Activated naive CD4-positive, alpha-beta T cell treated with anti-CD3 and anti-CD28 coated beads, Interleukin-2, amount 50 U/mL, for 24 hours (primary cell): Measurements from ENCODE around the gene CLEC2L.
"Not testable (repeated sequence)": the region's sequence is repeated elsewhere in the genome, so short reads cannot be mapped to it uniquely, and the experiment has no call there.

ENCODE experiments used
- H3K27ac Mint-ChIP-seq: one replicate; pipeline ENCODE4 v1.8.0; 2021; ENCODE audit warnings: mild to moderate bottlenecking, mixed read lengths
- H3K27me3 Mint-ChIP-seq: one replicate; pipeline ENCODE4 v1.8.0; 2021; ENCODE audit warnings: mixed read lengths
- H3K36me3 Mint-ChIP-seq: one replicate; pipeline ENCODE4 v1.8.0; 2021; ENCODE audit warnings: mixed read lengths
- H3K4me1 Mint-ChIP-seq: one replicate; pipeline ENCODE4 v1.8.0; 2021; ENCODE audit warnings: mixed read lengths
- H3K4me3 Mint-ChIP-seq: one replicate; pipeline ENCODE4 v1.8.0; 2021; ENCODE audit warnings: mild to moderate bottlenecking, mixed read lengths
- H3K9me3 Mint-ChIP-seq: one replicate; pipeline ENCODE4 v1.8.0; 2021; ENCODE audit warnings: mixed read lengths

The CLEC2L gene

DNA sequence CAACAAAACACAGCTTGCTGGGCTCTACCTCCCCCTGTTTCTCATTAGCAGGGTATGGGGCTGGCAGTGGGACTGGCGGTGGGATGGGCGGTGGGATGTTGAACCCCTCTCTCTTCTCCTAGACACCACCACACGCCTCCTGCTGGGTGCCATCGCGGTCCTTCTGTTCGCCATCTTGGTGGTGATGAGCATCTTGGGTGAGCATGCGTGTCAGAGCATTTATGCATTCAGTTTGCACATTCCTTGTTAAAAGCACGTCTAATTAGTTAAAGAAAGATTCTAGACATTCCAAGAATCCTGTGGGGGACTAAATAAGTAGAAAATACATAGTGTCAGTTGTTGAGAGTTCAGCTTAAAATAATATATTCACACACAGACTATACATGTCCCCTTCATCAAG, 12.7 kb downstream of the CLEC2L start:
- Mint-ChIP-seq H3K27ac (no peak overlapping the region), H3K27me3 (no peaks in the 10 kb centered on the region), H3K4me1 (no peaks in the 10 kb centered on the region), H3K9me3 (no peaks in the 10 kb centered on the region), H3K4me3 (no peak overlapping the region), H3K36me3 (no peaks in the 10 kb centered on the region)

- Mint-ChIP-seq H3K36me3 (no peaks in the 10 kb centered on the region), H3K4me1 (no peaks in the 10 kb centered on the region), H3K9me3 (no peaks in the 10 kb centered on the region), H3K27me3 (no peaks in the 10 kb centered on the region), H3K27ac (no peak overlapping the region), H3K4me3 (no peak overlapping the region)
Measured at GRCh38 chr7:139538881-139539635, 15.6 kb downstream of the CLEC2L start.

DNA sequence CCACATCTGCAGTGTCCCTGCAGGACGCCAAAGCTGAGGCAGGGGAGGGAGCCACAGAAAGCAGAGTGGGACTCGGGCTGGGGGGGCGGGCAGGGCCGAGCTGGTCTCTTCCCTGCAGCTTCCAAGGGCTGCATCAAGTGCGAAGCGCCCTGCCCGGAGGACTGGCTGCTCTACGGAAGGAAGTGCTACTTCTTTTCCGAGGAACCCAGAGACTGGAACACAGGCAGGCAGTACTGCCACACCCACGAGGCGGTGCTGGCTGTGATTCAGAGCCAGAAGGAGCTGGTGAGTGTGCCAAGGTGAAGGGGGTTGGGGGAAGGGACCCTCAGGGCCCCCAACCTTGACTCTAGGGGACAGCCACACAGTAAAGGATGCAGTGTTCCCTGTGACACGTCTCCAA, 16.7 kb downstream of the CLEC2L start:
- Mint-ChIP-seq H3K4me3 (no peak overlapping the region), H3K27me3 (no peaks in the 10 kb centered on the region), H3K36me3 (no peaks in the 10 kb centered on the region), H3K4me1 (no peaks in the 10 kb centered on the region), H3K9me3 (no peaks in the 10 kb centered on the region), H3K27ac (no peak overlapping the region)

DNA sequence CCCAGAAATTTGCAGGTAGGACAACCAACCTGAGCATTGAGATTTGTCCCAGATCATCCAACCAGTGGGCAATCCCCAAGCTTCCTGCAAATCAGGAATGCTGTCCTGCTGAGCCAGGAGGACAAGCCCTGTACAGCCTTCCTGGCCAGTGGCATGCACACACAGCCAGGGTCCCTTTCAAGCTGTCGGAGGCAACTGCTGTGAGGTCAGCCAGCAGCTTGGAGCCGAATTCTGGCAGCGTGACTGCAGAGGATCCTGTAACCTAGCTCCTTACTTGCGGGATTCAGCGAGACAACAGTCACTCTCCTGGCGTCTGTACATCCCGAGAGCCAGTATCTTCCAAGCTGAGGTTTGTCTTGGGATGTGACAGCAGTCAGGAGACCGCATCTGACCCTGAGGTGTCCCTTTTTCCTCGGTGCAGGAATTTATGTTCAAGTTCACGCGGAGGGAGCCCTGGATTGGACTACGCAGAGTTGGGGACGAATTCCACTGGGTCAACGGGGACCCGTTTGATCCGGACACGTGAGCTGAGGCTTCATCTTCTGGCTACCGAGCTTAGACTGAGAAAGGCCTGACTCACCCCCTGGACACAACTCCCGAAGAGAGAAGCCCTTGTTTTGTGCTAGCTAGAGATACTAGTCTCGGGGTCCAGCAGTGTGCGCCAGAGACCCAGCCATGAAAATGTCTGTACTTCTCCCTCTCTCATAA, 18.3 kb downstream of the CLEC2L start:
- Mint-ChIP-seq H3K27ac (no peak overlapping the region), H3K9me3 (no peaks in the 10 kb centered on the region), H3K4me3 (no peak overlapping the region), H3K4me1 (no peaks in the 10 kb centered on the region), H3K27me3 (no peaks in the 10 kb centered on the region), H3K36me3 (no peaks in the 10 kb centered on the region)

DNA sequence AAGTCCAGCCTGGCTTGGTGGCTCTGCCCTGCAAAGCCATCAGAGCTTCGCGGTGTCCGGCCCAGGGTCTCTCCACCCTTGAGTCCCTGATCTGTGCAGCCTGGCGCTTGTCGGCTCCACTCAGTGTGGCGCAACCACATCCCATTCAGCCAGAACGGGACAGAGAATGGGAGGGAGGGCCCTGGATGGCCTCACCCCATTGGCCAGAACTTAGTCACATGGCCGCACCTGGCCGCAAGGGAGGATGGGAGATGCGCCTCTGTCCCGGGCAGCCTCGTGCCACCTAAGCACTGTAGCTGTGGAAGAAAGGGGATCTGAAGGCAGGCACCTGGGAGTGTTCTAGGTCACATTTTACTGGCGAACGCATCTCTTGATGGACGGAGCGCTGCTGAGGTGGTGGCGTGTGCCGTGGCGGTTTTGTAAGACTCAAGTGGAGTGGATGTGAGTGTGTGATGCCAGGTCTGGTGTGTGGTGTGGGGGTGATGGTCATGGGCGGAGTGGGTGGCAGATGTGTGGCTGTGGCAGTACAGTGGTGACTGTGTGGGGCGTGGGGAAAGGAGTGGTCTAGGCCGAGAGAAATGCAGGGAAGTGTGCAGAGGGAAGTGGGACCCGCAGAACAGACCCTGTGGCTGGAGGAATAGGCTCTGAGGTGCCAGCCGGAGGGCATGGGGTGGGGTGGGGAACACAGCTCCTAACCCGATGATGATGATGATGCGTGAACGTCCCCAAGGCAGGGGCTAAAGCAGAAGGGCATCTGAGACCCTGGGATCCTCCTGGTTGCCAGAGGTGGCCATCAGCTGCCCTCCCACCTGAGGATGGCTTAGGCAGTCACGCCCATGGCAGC, 19.0 kb downstream of the CLEC2L start:
- Mint-ChIP-seq H3K9me3 (no peaks in the 10 kb centered on the region), H3K27me3 (no peaks in the 10 kb centered on the region), H3K27ac (no peak overlapping the region), H3K36me3 (no peaks in the 10 kb centered on the region), H3K4me3 (no peak overlapping the region), H3K4me1 (no peaks in the 10 kb centered on the region)

- Mint-ChIP-seq H3K27ac (no peak overlapping the region), H3K4me3 (no peak overlapping the region), H3K36me3 (no peaks in the 10 kb centered on the region), H3K27me3 (no peaks in the 10 kb centered on the region), H3K4me1 (no peaks in the 10 kb centered on the region), H3K9me3 (no peaks in the 10 kb centered on the region)
Measured at GRCh38 chr7:139543801-139544603, 20.5 kb downstream of the CLEC2L start.

GRCh38 chr7:139544645-139545044, 21.2 kb downstream of the CLEC2L start:
- H3K27ac Mint-ChIP-seq: no peak overlapping the region
- H3K27me3 Mint-ChIP-seq: no peaks in the 10 kb centered on the region
- no peaks in the 10 kb centered on the region for H3K4me1 Mint-ChIP-seq
- no peaks in the 10 kb centered on the region for H3K9me3 Mint-ChIP-seq
- H3K36me3 Mint-ChIP-seq: no peaks in the 10 kb centered on the region
- no peak overlapping the region for H3K4me3 Mint-ChIP-seq

GRCh38 chr7:139548302-139549028, 25.0 kb downstream of the CLEC2L start:
- no peaks in the 10 kb centered on the region for H3K4me1 Mint-ChIP-seq
- H3K36me3 Mint-ChIP-seq: no peaks in the 10 kb centered on the region
- no peak overlapping the region for H3K27ac Mint-ChIP-seq
- no peaks in the 10 kb centered on the region for H3K27me3 Mint-ChIP-seq
- H3K4me3 Mint-ChIP-seq: no peak overlapping the region
- H3K9me3 Mint-ChIP-seq: no peaks in the 10 kb centered on the region

DNA sequence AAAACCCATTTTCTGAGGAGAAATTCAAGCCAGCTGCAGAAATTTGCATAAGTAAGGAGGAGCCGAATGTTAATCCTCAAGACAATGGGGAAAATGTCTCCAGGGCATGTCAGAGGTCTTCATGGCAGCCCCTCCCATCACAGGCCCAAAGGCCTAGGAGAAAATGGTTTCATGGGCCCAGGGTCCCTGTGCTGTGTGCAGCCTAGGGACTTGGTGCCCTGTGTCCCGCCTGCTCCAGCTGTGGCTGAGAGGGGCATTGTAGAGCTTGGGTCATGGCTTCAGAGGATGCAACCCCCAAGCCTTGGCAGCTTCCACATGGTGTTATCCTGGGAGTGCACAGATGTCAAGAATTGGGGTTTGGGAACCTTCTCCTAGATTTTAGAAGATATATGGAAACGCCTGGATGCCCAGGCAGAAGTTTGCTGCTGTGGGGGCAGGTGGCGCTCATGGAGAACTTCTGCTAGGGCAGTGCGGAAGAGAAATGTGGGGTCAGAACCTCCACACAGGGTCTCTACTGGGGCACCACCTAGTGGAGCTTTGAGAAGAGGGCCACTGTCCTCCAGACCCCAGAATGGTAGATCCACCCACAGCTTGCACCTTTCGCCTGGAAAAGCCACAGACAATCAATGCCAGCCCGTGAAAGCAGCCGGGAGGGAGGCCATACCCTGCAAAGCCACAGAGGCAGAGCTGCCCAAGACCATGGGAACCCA, 30.7 kb downstream of the CLEC2L start:
- H3K27me3 Mint-ChIP-seq, H3K4me3 Mint-ChIP-seq, H3K9me3 Mint-ChIP-seq, H3K27ac Mint-ChIP-seq, H3K4me1 Mint-ChIP-seq, H3K36me3 Mint-ChIP-seq: not testable (repeated sequence)

DNA sequence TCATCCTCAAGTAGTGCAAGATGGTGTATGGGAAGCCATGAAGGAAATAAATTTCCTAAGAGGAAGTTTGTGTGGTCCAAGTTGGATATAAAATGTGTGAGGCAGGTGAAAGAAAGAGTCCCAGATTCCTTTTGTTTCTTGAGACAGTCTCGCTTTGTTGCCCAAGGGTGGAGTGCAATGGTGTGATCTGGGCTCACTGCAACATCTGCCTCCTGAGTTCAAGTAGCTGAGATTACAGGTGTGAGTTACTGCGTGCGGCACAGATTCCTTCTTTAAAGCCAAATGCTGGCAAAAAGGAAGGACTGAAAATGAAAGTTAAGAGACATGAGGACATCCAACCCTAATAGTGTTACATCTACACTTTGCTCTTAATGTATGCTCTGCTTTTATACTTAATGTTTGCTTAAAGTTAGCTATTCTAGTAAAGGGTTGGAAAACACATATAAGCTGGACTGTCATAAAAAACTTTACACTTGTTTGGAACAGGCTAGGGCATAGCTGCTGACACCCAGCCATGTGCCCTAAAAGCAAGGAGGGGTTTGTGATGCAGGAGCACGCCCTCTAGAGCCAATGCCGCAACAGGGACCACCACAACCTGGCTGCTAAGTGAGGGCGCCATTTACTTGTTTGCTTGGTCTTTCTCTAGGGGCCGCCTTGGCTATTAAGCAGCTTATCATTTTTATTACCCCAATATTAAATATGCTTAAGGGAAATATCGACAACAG, 34.5 kb downstream of the CLEC2L start:
- Mint-ChIP-seq H3K27ac (no peak overlapping the region), H3K9me3 (no peaks in the 10 kb centered on the region), H3K36me3 (no peaks in the 10 kb centered on the region), H3K4me3 (no peak overlapping the region), H3K4me1 (no peaks in the 10 kb centered on the region), H3K27me3 (peaks cover 2% of the 10 kb centered on the region)

- Mint-ChIP-seq H3K4me3 (no peak overlapping the region), H3K27me3 (peaks cover 2% of the 10 kb centered on the region), H3K4me1 (peaks cover 12% of the 10 kb centered on the region), H3K27ac (peak overlapping the region; percentile 15), H3K36me3 (no peaks in the 10 kb centered on the region), H3K9me3 (no peaks in the 10 kb centered on the region)
Measured at GRCh38 chr7:139559364-139560105, 36.0 kb downstream of the CLEC2L start.

GRCh38 chr7:139560199-139560598, 36.7 kb downstream of the CLEC2L start:
- H3K27me3 Mint-ChIP-seq: peaks cover 2% of the 10 kb centered on the region
- H3K4me1 Mint-ChIP-seq: peaks cover 18% of the 10 kb centered on the region
- H3K36me3 Mint-ChIP-seq: no peaks in the 10 kb centered on the region
- H3K9me3 Mint-ChIP-seq: no peaks in the 10 kb centered on the region
- no peak overlapping the region for H3K4me3 Mint-ChIP-seq
- no peak overlapping the region for H3K27ac Mint-ChIP-seq

DNA sequence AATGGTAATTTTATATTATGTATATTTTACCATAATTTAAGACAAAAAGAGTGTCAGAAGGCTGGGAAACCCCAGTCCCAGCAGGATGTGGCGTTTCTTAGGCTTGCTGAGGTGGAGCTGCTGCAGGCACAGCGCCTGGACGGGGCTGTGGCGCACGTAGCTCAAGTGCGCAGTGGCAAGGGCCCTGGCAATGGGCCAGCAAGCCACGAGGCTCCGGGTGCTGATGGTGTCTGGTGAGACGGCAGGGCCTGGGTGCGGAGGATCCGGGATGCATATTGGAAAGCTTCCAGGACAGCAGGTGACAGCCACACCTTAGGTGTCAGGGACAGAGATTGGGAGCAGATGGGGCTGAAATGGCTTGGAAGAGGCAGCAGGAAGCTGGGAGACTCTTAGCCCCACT, 37.2 kb downstream of the CLEC2L start:
- peaks cover 23% of the 10 kb centered on the region for H3K4me1 Mint-ChIP-seq
- H3K4me3 Mint-ChIP-seq: no peak overlapping the region
- no peaks in the 10 kb centered on the region for H3K9me3 Mint-ChIP-seq
- H3K27ac Mint-ChIP-seq: no peak overlapping the region
- peaks cover 2% of the 10 kb centered on the region for H3K27me3 Mint-ChIP-seq
- H3K36me3 Mint-ChIP-seq: no peaks in the 10 kb centered on the region
